Measurements from ENCODE around the gene SNX30.

Gene SNX30

GRCh38 chr9:112913326-112913725 is 162.8 kb downstream of the SNX30 start:
- TF ChIP-seq ZFX (IDR thresholded peaks at IDR 0.05; ENCODE audit: borderline replicate concordance), result no peak
- no peak for TF ChIP-seq CTCF (IDR thresholded peaks at IDR 0.05)

GRCh38 chr9:112914524-112914923 is 164.0 kb downstream of the SNX30 start:
- no peak overlapping the region for H3K27ac ChIP-seq
- no peak for TF ChIP-seq CTCF (IDR thresholded peaks at IDR 0.05)
- TF ChIP-seq ZFX (IDR thresholded peaks at IDR 0.05; ENCODE audit: borderline replicate concordance), result no peak

More at GRCh38 chr9:112913326-112913725, 162.8 kb downstream of the SNX30 start:
- H3K27ac ChIP-seq, result no peak overlapping the region

- no peak overlapping the region for H3K27ac ChIP-seq
- TF ChIP-seq ZFX (IDR thresholded peaks at IDR 0.05; ENCODE audit: borderline replicate concordance) (no peak), CTCF (IDR thresholded peaks at IDR 0.05) (no peak)
These were observed 166.8 kb downstream of the SNX30 start for GRCh38 chr9:112917047-112917986.

- no peak for TF ChIP-seq ZFX (IDR thresholded peaks at IDR 0.05; ENCODE audit: borderline replicate concordance)
- no peak for TF ChIP-seq CTCF (IDR thresholded peaks at IDR 0.05)
- H3K27ac ChIP-seq, result no peak overlapping the region
These were observed 167.4 kb downstream of the SNX30 start for GRCh38 chr9:112917987-112918362.

GRCh38 chr9:112921549-112921948 is 171.0 kb downstream of the SNX30 start:
- no peak for TF ChIP-seq ZFX (IDR thresholded peaks at IDR 0.05; ENCODE audit: borderline replicate concordance)
- TF ChIP-seq CTCF (IDR thresholded peaks at IDR 0.05), result peak; percentile 48
- H3K27ac ChIP-seq, result no peak overlapping the region
